HCT116 (cell line): ENCODE results near the gene IP6K3. TPM values are rescaled to one million over a fixed set of nuclear protein-coding genes. Genes with fewer than 3 reads are reported as not detected.

ENCODE experiments used
- ATAC-seq: fragments of 200-7000 bp; cut with Tn5 transposase; 2 replicates; pipeline ENCODE4 v1.9.1; 2020; ENCODE audit warnings: mild to moderate bottlenecking, moderate library complexity
- BruUV-seq: library from RNA; stranded (reverse); fragments of 400-500 nt; replicated peaks from 2 replicates; lab custom pipeline; 2021; lab: Mats Ljungman, UMichigan
- CTCF ChIA-PET: fragments of 300-600 bp; sonication (Branson Sonifier 250); formaldehyde crosslinking; loops from one replicate; lab custom pipeline; 2021; ENCODE audit warnings: antibody characterized with exemption; lab: Charles Lee
- POLR2A ChIA-PET: fragments of 300-600, 350-600 bp; sonication (Branson Sonifier 250); formaldehyde crosslinking; loops from one replicate; lab custom pipeline; 2021; ENCODE audit warnings: antibody characterized with exemption; lab: Charles Lee
- RAD21 ChIA-PET, 2 experiments: fragments of 300-600 bp; sonication (Branson Sonifier 250); formaldehyde crosslinking; loops; one replicate each; lab custom pipeline; 2023; ENCODE audit warnings: low total read pairs in 2 of 2; ENCODE audit not compliant: uncharacterized antibody in 2 of 2, unreplicated experiment in 2 of 2, low non-redundant PET in 1 of 2; lab: Charles Lee
- DNase-seq: peaks from one replicate; pipeline ENCODE4 v3.0.0-alpha.2; 2010; ENCODE audit warnings: low read depth, low spot score
- H2AFZ ChIP-seq: fragments of 200-600 bp; shearing (Covaris generic), sonication (generic); 2 replicates; pipeline ENCODE4 v1.6.1; 2017; ENCODE audit warnings: low read depth, mixed run types, mixed read lengths, antibody characterized with exemption, low read length; ENCODE audit not compliant: poor library complexity, severe bottlenecking
- H3K27ac ChIP-seq: 2 replicates; pipeline ENCODE4 v1.5.1; 2012; ENCODE audit warnings: low read depth, low read length
- H3K27me3 ChIP-seq: fragments of 200-600 bp; sonication (generic); 2 replicates; pipeline ENCODE4 v1.6.1; 2016; ENCODE audit warnings: mixed run types, low read length, mixed read lengths; ENCODE audit not compliant: insufficient read depth
- H3K36me3 ChIP-seq, 2 experiments: fragments of 200-500 bp in 1 of 2; fragments of 200-600 bp in 1 of 2; sonication (Bioruptor generic) in 1 of 2; sonication (generic) in 1 of 2; 2 replicates each; pipeline versions ENCODE4 v1.5.1 to v1.6.1; 2014 to 2016; ENCODE audit warnings: low read length in 2 of 2, inconsistent platforms in 1 of 2, mixed read lengths in 1 of 2, mixed run types in 1 of 2; ENCODE audit not compliant: insufficient read depth in 2 of 2, control insufficient read depth in 1 of 2
- H3K4me1 ChIP-seq, 2 experiments: fragments of 200-600 bp in 1 of 2; sonication (generic) in 1 of 2; 2 replicates each; pipeline versions ENCODE4 v1.5.1 to v1.6.1; 2012 to 2017; ENCODE audit warnings: low read length in 2 of 2, inconsistent platforms in 1 of 2, mild to moderate bottlenecking in 1 of 2, mixed read lengths in 1 of 2, mixed run types in 1 of 2, moderate library complexity in 1 of 2; ENCODE audit not compliant: insufficient read depth in 2 of 2, control insufficient read depth in 1 of 2
- H3K4me2 ChIP-seq: fragments of 200-600 bp; sonication (generic); 2 replicates; pipeline ENCODE4 v1.6.1; 2017; ENCODE audit warnings: mixed run types, low read length, mixed read lengths
- H3K4me3 ChIP-seq, 2 experiments: fragments of 200-600 bp in 1 of 2; sonication (generic) in 1 of 2; replicated peaks in 1 of 2; 2 replicates each; pipeline ENCODE4 v1.5.1; 2011 to 2016; ENCODE audit warnings: low read length in 2 of 2, control low read depth in 1 of 2, low read depth in 1 of 2, mild to moderate bottlenecking in 1 of 2, mixed read lengths in 1 of 2, mixed run types in 1 of 2
- H3K79me2 ChIP-seq: fragments of 200-600 bp; sonication (generic); 2 replicates; pipeline ENCODE4 v1.6.1; 2017; ENCODE audit warnings: mild to moderate bottlenecking, mixed run types, low read length, moderate library complexity, mixed read lengths; ENCODE audit not compliant: insufficient read depth
- H3K9ac ChIP-seq: fragments of 200-600 bp; sonication (generic); 2 replicates; pipeline ENCODE4 v1.6.1; 2016; ENCODE audit warnings: low read length, mixed read lengths
- H3K9me2 ChIP-seq: fragments of 200-600 bp; sonication (generic), shearing (Covaris generic); 2 replicates; pipeline ENCODE4 v1.6.1; 2017; ENCODE audit warnings: mixed run types, mild to moderate bottlenecking, moderate library complexity; ENCODE audit not compliant: insufficient read depth
- H3K9me3 ChIP-seq, 2 experiments: fragments of 200-500 bp in 1 of 2; fragments of 200-600 bp in 1 of 2; sonication (Bioruptor generic) in 1 of 2; sonication (generic) in 1 of 2; 2 replicates each; pipeline ENCODE4 v1.6.1; 2014 to 2017; ENCODE audit warnings: low read length in 2 of 2, mixed read lengths in 2 of 2, inconsistent platforms in 1 of 2, low read depth in 1 of 2, mild to moderate bottlenecking in 1 of 2, mixed run types in 1 of 2, moderate library complexity in 1 of 2; ENCODE audit not compliant: control insufficient read depth in 1 of 2, insufficient read depth in 1 of 2
- H4K20me1 ChIP-seq: fragments of 200-600 bp; sonication (generic), shearing (Covaris generic); 2 replicates; pipeline ENCODE4 v1.6.1; 2017; ENCODE audit warnings: mixed run types, mild to moderate bottlenecking, moderate library complexity; ENCODE audit not compliant: insufficient read depth
- CBX3 ChIP-seq: IDR thresholded peaks from 2 replicates; pipeline ENCODE4 v1.6.1; 2012; ENCODE audit warnings: low read depth
- ELF1 ChIP-seq: IDR thresholded peaks from 2 replicates; pipeline ENCODE4 v1.6.1; 2012; ENCODE audit warnings: low read depth, borderline replicate concordance
- EZH2 ChIP-seq: fragments of 200-600 bp; sonication (generic); IDR thresholded peaks from 2 replicates; pipeline ENCODE4 v1.6.1; 2017; ENCODE audit warnings: antibody characterized with exemption, mixed run types
- JUND ChIP-seq: IDR thresholded peaks from 2 replicates; pipeline ENCODE4 v1.6.1; 2012
- POLR2AphosphoS5 ChIP-seq: IDR thresholded peaks from 2 replicates; pipeline ENCODE4 v1.6.1; 2011; ENCODE audit warnings: mild to moderate bottlenecking, low read depth, low read length, moderate library complexity
- RAD21 ChIP-seq: IDR thresholded peaks from 2 replicates; pipeline ENCODE4 v1.6.1; 2012; ENCODE audit warnings: low read depth, mild to moderate bottlenecking
- SIN3A ChIP-seq: IDR thresholded peaks from 2 replicates; pipeline ENCODE4 v1.6.1; 2012; ENCODE audit warnings: low read depth
- SP1 ChIP-seq: IDR thresholded peaks from 2 replicates; pipeline ENCODE4 v1.6.1; 2012; ENCODE audit warnings: low read depth
- SRF ChIP-seq: IDR thresholded peaks from 2 replicates; pipeline ENCODE4 v1.6.1; 2012; ENCODE audit warnings: low read depth
- YY1 ChIP-seq: IDR thresholded peaks from 2 replicates; pipeline ENCODE4 v1.6.1; 2011; ENCODE audit warnings: low read length, low read depth, moderate library complexity, mild to moderate bottlenecking; ENCODE audit not compliant: insufficient replicate concordance; ENCODE audit errors: extremely low read depth
- ZFX ChIP-seq: fragments of 450-650 bp; IDR thresholded peaks from 2 replicates; pipeline ENCODE4 v1.6.1; 2017
- intact Hi-C: fragments of 100-400 bp; cut with micrococcal nuclease; formaldehyde crosslinking; loops from 2 replicates; pipeline ENCODE4 v1.10.0; 2022
- total RNA-seq: library from RNA; stranded (reverse); gene quantifications from one replicate; pipeline ENCODE4 v1.2.1, GENCODE V29; 2021; ENCODE audit not compliant: unreplicated experiment
- TF ChIP-seq, protein P1 (sequence below): IDR thresholded peaks from 2 replicates; pipeline ENCODE4 v1.6.1; 2011; ENCODE audit warnings: mild to moderate bottlenecking, low read length, moderate library complexity; ENCODE audit not compliant: insufficient replicate concordance; ENCODE audit errors: extremely low read depth

Gene IP6K3
- total RNA-seq, 1 experiment from 2014 or later = not detected

GRCh38 chr6:33716890-33717632 lies 29.6 kb downstream of the IP6K3 start:
- H3K9me2 ChIP-seq = no peaks in the 10 kb centered on the region
- H3K4me2 ChIP-seq = peak overlapping the region; percentile 54
- intact Hi-C loops = no loop called here
- H3K79me2 ChIP-seq = no peaks in the 10 kb centered on the region
- H3K27me3 ChIP-seq = 0 out of 2 replicates have a peak, but pooled peaks cover 7% of the 10 kb centered on the region
- DNase-seq = peak; percentile 12
- H3K4me1 ChIP-seq = peaks cover 19 to 26% of the 10 kb centered on the region in 2 experiments
- no peak for ATAC-seq
- H2AFZ ChIP-seq = peak overlapping the region; percentile 6
- RAD21 ChIA-PET = no interaction called here
- no TSS peak for BruUV-seq
- no peaks in the 10 kb centered on the region for H3K36me3 ChIP-seq
- no peaks in the 10 kb centered on the region for H4K20me1 ChIP-seq
- no peak for TF ChIP-seq SIN3A
- no peak for TF ChIP-seq CBX3
- no peak for TF ChIP-seq JUND
- TF ChIP-seq SP1 = no peak
- TF ChIP-seq RAD21 = no peak
- no peak for TF ChIP-seq ZFX
- TF ChIP-seq ELF1 = no peak
- no peak for TF ChIP-seq EZH2
- no peaks in the 10 kb centered on the region for H3K9me3 ChIP-seq
- CTCF ChIA-PET = interaction anchor here (1.6 kb wide), 1 partner anchor 17 kb away, joined by 5 read pairs; no protein-coding TSS in a partner anchor
- no peak overlapping the region for H3K4me3 ChIP-seq
- H3K9ac ChIP-seq = peak overlapping the region; percentile 49; the same call in 1 of the 2 replicates
- no peak overlapping the region for H3K27ac ChIP-seq
- POLR2A ChIA-PET = interaction anchor here (1.0 kb wide), 1 partner anchor 23 kb away, joined by 3 read pairs; no protein-coding TSS in a partner anchor

DNA sequence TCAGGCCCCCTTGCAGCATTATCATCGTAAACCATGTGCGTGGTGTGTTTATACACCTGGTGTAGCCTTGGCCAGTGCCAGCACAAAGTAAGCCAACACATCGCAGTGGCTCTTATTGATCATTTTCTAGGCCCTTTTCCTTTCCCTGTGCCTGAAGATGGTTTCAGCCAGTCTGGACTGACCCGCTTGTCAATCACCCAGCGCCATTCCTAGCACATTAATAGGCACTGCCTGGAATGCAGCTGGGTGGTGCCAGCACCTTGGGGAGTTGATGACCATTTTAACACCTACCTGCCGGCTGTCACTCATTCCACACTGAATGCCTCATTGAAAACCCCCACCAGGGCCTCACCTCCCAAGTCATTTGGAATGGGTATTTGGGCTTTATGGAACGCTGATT lies 30.3 kb downstream of the IP6K3 start:
- Histone ChIP-seq H3K4me2 (peak overlapping the region; percentile 54), H2AFZ (peak overlapping the region; percentile 6), H3K4me1 (peaks cover 21 to 31% of the 10 kb centered on the region in 2 experiments), H3K27ac (peak overlapping the region; percentile 9; the same call in 1 of the 2 replicates), H3K27me3 (0 out of 2 replicates have a peak, but pooled peaks cover 1% of the 10 kb centered on the region), H3K9ac (peak overlapping the region; percentile 49), H3K9me2 (no peaks in the 10 kb centered on the region), H3K79me2 (no peaks in the 10 kb centered on the region), H3K36me3 (no peaks in the 10 kb centered on the region), H3K4me3 (no peak overlapping the region), H3K9me3 (no peaks in the 10 kb centered on the region), H4K20me1 (no peaks in the 10 kb centered on the region)
- DNase-seq (peak; percentile 60), ATAC-seq (peak; percentile 76)
- ChIA-PET POLR2A (interaction anchor here (1.0 kb wide), 1 partner anchor 23 kb away, joined by 3 read pairs; no protein-coding TSS in a partner anchor), RAD21 (no interaction called here), CTCF (interaction anchor here (1.6 kb wide), 1 partner anchor 16 kb away, joined by 5 read pairs; no protein-coding TSS in a partner anchor)
- BruUV-seq = no TSS peak
- intact Hi-C loops = no loop called here
- TF ChIP-seq SP1 (0 out of 2 replicates have a peak, but pooled peaks have one; percentile 38), SRF (no peak), YY1 (no peak), POLR2AphosphoS5 (peak; percentile 43; the same call in 1 of the 2 replicates)
- TF ChIP-seq, protein P1, sequence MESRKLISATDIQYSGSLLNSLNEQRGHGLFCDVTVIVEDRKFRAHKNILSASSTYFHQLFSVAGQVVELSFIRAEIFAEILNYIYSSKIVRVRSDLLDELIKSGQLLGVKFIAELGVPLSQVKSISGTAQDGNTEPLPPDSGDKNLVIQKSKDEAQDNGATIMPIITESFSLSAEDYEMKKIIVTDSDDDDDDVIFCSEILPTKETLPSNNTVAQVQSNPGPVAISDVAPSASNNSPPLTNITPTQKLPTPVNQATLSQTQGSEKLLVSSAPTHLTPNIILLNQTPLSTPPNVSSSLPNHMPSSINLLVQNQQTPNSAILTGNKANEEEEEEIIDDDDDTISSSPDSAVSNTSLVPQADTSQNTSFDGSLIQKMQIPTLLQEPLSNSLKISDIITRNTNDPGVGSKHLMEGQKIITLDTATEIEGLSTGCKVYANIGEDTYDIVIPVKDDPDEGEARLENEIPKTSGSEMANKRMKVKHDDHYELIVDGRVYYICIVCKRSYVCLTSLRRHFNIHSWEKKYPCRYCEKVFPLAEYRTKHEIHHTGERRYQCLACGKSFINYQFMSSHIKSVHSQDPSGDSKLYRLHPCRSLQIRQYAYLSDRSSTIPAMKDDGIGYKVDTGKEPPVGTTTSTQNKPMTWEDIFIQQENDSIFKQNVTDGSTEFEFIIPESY = no peak
